ENCODE data around the gene GAS2L2.
A peak's percentile ranks its signal among the peaks of the same experiment; 100 is the strongest.

GAS2L2 gene

DNA sequence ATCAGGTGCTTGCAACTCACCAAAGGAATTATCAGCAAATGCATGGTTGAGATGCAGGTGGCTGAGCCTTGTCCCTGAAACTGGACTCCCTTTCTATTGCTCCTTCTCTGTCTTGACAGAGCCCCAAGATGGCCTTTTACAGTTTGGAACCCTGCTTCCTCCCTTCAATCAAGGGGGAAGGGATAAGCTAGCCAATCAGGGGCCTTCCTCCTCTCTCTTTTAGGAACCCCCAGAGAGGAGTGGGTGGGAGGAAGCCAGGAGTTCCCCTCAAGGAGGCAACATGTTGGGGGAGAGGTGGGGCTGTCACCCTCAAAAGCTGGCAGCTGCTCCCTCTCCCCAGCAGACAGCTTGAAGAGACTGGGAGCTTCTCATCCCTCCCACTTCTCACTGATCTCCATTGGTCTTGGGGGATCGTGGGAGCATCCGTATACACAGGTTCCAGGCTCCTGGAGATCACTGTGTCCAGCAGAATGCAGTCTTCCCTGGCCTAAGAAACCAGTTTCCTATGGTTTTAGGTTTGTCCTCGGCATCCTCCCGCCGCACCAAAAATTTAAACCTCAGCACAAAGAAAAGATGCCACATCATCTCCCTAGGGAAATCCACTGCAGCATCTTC, 14.4 kb downstream of the GAS2L2 start:
- no peak for DNase-seq (ENCODE audit: low read depth, low spot score)
- Histone ChIP-seq H3K27me3 (ENCODE audit: insufficient read depth, insufficient read length) (no peaks in the 10 kb centered on the region), H3K4me1 (ENCODE audit: insufficient read depth, insufficient read length) (peaks cover 2% of the 10 kb centered on the region), H3K4me3 (ENCODE audit: insufficient read length, low read depth) (no peak overlapping the region), H3K36me3 (ENCODE audit: insufficient read depth, insufficient read length, low read length) (peaks cover 40% of the 10 kb centered on the region), H3K9me3 (ENCODE audit: insufficient read depth, low read length) (no peaks in the 10 kb centered on the region), H3K9ac (ENCODE audit: insufficient read length, low read depth) (no peak overlapping the region)
- TF ChIP-seq YY1 (IDR thresholded peaks at IDR 0.05; ENCODE audit: insufficient read depth, insufficient read length): no peak

GRCh38 chr17:35736236-35736635, 16.8 kb downstream of the GAS2L2 start:
- Histone ChIP-seq H3K36me3 (ENCODE audit: insufficient read depth, insufficient read length, low read length) (peaks cover 48% of the 10 kb centered on the region), H3K27me3 (ENCODE audit: insufficient read depth, insufficient read length) (no peaks in the 10 kb centered on the region), H3K9me3 (ENCODE audit: insufficient read depth, low read length) (no peaks in the 10 kb centered on the region), H3K4me3 (ENCODE audit: insufficient read length, low read depth) (no peak overlapping the region), H3K4me1 (ENCODE audit: insufficient read depth, insufficient read length) (peaks cover 3% of the 10 kb centered on the region), H3K9ac (ENCODE audit: insufficient read length, low read depth) (no peak overlapping the region)
- TF ChIP-seq SUZ12 (IDR thresholded peaks at IDR 0.05; ENCODE audit: extremely low read depth, insufficient read depth, insufficient read length): no peak
- TF ChIP-seq ZNF274 (IDR thresholded peaks at IDR 0.05; ENCODE audit: low read depth, low read length): no peak
- TF ChIP-seq YY1 (IDR thresholded peaks at IDR 0.05; ENCODE audit: insufficient read depth, insufficient read length): no peak
- DNase-seq (ENCODE audit: low read depth, low spot score): no peak

GRCh38 chr17:35735036-35735805, 17.8 kb downstream of the GAS2L2 start:
- no peaks in the 10 kb centered on the region for H3K27me3 ChIP-seq (ENCODE audit: insufficient read depth, insufficient read length)
- H3K4me3 ChIP-seq (ENCODE audit: insufficient read length, low read depth): no peak overlapping the region
- no peak overlapping the region for H3K9ac ChIP-seq (ENCODE audit: insufficient read length, low read depth)
- H3K36me3 ChIP-seq (ENCODE audit: insufficient read depth, insufficient read length, low read length): peaks cover 45% of the 10 kb centered on the region
- peaks cover 5% of the 10 kb centered on the region for H3K4me1 ChIP-seq (ENCODE audit: insufficient read depth, insufficient read length)
- TF ChIP-seq YY1 (IDR thresholded peaks at IDR 0.05; ENCODE audit: insufficient read depth, insufficient read length) (no peak), ZNF274 (IDR thresholded peaks at IDR 0.05; ENCODE audit: low read depth, low read length) (no peak), SUZ12 (IDR thresholded peaks at IDR 0.05; ENCODE audit: extremely low read depth, insufficient read depth, insufficient read length) (no peak)
- no peak for DNase-seq (ENCODE audit: low read depth, low spot score)
- no peaks in the 10 kb centered on the region for H3K9me3 ChIP-seq (ENCODE audit: insufficient read depth, low read length)

DNA sequence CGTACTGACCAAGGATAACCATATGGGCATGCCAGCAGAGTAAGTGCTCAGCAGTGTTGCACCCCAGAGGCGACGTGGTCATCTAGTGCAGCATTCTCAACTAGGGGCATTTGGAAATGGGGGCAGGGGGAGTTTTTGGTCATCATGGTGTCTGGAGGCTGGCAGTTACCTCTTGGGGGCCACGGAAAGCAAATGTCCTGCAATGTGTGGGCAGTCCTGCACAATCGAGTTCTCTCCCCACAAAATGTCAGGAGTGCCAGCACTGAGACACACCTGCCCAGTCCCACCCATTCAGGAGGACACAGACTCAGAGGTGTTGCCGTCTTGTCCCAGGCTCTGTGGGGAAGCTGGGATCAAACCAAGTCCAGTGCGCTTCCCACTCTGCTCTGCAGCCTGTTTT, 18.6 kb downstream of the GAS2L2 start:
- TF ChIP-seq YY1 (IDR thresholded peaks at IDR 0.05; ENCODE audit: insufficient read depth, insufficient read length): no peak
- TF ChIP-seq SUZ12 (IDR thresholded peaks at IDR 0.05; ENCODE audit: extremely low read depth, insufficient read depth, insufficient read length): no peak
- TF ChIP-seq ZNF274 (IDR thresholded peaks at IDR 0.05; ENCODE audit: low read depth, low read length): no peak
- H3K9me3 ChIP-seq (ENCODE audit: insufficient read depth, low read length): no peaks in the 10 kb centered on the region
- peaks cover 10% of the 10 kb centered on the region for H3K4me1 ChIP-seq (ENCODE audit: insufficient read depth, insufficient read length)
- peaks cover 37% of the 10 kb centered on the region for H3K36me3 ChIP-seq (ENCODE audit: insufficient read depth, insufficient read length, low read length)
- no peak for DNase-seq (ENCODE audit: low read depth, low spot score)
- H3K4me3 ChIP-seq (ENCODE audit: insufficient read length, low read depth): no peak overlapping the region
- no peak overlapping the region for H3K9ac ChIP-seq (ENCODE audit: insufficient read length, low read depth)
- H3K27me3 ChIP-seq (ENCODE audit: insufficient read depth, insufficient read length): no peaks in the 10 kb centered on the region

GRCh38 chr17:35733366-35733765, 19.7 kb downstream of the GAS2L2 start:
- H3K36me3 ChIP-seq (ENCODE audit: insufficient read depth, insufficient read length, low read length): peaks cover 39% of the 10 kb centered on the region
- H3K4me1 ChIP-seq (ENCODE audit: insufficient read depth, insufficient read length): peaks cover 10% of the 10 kb centered on the region
- DNase-seq (ENCODE audit: low read depth, low spot score): no peak
- no peak overlapping the region for H3K9ac ChIP-seq (ENCODE audit: insufficient read length, low read depth)
- TF ChIP-seq YY1 (IDR thresholded peaks at IDR 0.05; ENCODE audit: insufficient read depth, insufficient read length): no peak
- no peak for TF ChIP-seq SUZ12 (IDR thresholded peaks at IDR 0.05; ENCODE audit: extremely low read depth, insufficient read depth, insufficient read length)
- no peak for TF ChIP-seq ZNF274 (IDR thresholded peaks at IDR 0.05; ENCODE audit: low read depth, low read length)
- no peaks in the 10 kb centered on the region for H3K9me3 ChIP-seq (ENCODE audit: insufficient read depth, low read length)
- no peak overlapping the region for H3K4me3 ChIP-seq (ENCODE audit: insufficient read length, low read depth)
- no peaks in the 10 kb centered on the region for H3K27me3 ChIP-seq (ENCODE audit: insufficient read depth, insufficient read length)

- no peak overlapping the region for H3K9ac ChIP-seq (ENCODE audit: insufficient read length, low read depth)
- peak overlapping the region; percentile 74 for H3K4me3 ChIP-seq (ENCODE audit: insufficient read length, low read depth)
- no peak for DNase-seq (ENCODE audit: low read depth, low spot score)
- H3K36me3 ChIP-seq (ENCODE audit: insufficient read depth, insufficient read length, low read length): peaks cover 39% of the 10 kb centered on the region
- H3K4me1 ChIP-seq (ENCODE audit: insufficient read depth, insufficient read length): peaks cover 10% of the 10 kb centered on the region
- TF ChIP-seq ZNF274 (IDR thresholded peaks at IDR 0.05; ENCODE audit: low read depth, low read length) (no peak), SUZ12 (IDR thresholded peaks at IDR 0.05; ENCODE audit: extremely low read depth, insufficient read depth, insufficient read length) (no peak), YY1 (IDR thresholded peaks at IDR 0.05; ENCODE audit: insufficient read depth, insufficient read length) (no peak)
- no peaks in the 10 kb centered on the region for H3K9me3 ChIP-seq (ENCODE audit: insufficient read depth, low read length)
- H3K27me3 ChIP-seq (ENCODE audit: insufficient read depth, insufficient read length): no peaks in the 10 kb centered on the region
Observed at GRCh38 chr17:35732806-35733136, 20.3 kb downstream of the GAS2L2 start.

DNA sequence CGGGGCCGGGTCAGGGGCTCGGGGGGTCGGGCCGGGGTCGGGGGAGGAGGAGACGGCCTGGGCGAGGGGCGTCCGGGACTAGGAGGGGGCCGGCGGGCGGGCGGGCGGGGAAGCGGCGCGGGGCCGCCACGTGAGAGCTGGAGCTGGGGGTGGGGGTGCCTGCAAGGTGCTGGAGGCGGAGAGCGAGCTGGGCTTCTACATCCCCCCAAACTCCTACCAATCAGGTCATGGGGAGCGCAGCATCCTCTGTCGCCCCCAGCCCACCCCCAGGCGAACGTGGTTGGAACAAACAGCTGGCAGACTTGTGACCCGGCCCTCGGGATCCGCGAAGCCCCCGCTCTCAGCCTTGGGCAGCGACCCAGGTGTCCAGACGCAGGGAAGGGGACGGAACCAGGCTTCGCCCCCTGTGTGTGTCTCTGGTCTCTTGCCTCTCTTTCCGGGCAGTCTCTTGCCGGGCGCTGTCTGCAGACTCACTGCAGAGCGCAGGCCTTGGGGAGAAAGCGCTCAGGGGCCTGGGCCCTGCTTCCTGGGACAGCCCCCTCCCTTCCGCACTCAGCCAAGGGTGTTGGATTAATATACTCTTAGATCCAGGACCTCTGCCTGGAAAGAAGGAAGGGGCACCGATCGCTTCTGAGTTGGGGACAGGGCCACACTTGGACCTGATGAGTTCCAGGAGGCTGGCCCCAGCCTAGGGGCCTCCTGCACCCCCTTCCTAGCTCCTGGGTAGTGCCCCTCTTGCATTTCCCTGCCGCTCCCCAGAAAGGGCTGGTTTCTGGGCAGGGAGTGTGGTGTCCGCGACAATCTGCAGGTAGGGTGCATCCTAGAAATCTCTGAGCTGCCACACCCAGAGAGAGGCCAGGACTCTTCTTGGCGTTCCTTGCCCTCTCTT, 20.9 kb downstream of the GAS2L2 start:
- Histone ChIP-seq H3K9me3 (ENCODE audit: insufficient read depth, low read length) (no peaks in the 10 kb centered on the region), H3K9ac (ENCODE audit: insufficient read length, low read depth) (peak overlapping the region; percentile 85), H3K27me3 (ENCODE audit: insufficient read depth, insufficient read length) (no peaks in the 10 kb centered on the region), H3K4me3 (ENCODE audit: insufficient read length, low read depth) (peak overlapping the region; percentile 74), H3K4me1 (ENCODE audit: insufficient read depth, insufficient read length) (peaks cover 10% of the 10 kb centered on the region), H3K36me3 (ENCODE audit: insufficient read depth, insufficient read length, low read length) (peaks cover 35% of the 10 kb centered on the region)
- DNase-seq (ENCODE audit: low read depth, low spot score): no peak
- TF ChIP-seq ZNF274 (IDR thresholded peaks at IDR 0.05; ENCODE audit: low read depth, low read length) (no peak), SUZ12 (IDR thresholded peaks at IDR 0.05; ENCODE audit: extremely low read depth, insufficient read depth, insufficient read length) (no peak), YY1 (IDR thresholded peaks at IDR 0.05; ENCODE audit: insufficient read depth, insufficient read length) (no peak)
